Mucosa of gallbladder (tissue), 1 donor: ENCODE data around the gene KLHL33. TPM values are rescaled to one million over a fixed set of nuclear protein-coding genes. Genes with fewer than 3 reads are reported as not detected.
"Not testable (repeated sequence)": the region's sequence is repeated elsewhere in the genome, so short reads cannot be mapped to it uniquely, and the experiment has no call there.

ENCODE experiments used
- DNase-seq: peaks from one replicate; pipeline ENCODE4 v3.0.0-alpha.2; 2020; ENCODE audit warnings: low spot score
- total RNA-seq: library from RNA; stranded (reverse); gene quantifications from one replicate; pipeline ENCODE4 v1.2.1, GENCODE V29; 2021
- donor health status: DM: no; HTN: no; CAD: no.

The KLHL33 gene
- total RNA-seq, 1 donor from 2014 or later: 0.92 TPM

- not testable (repeated sequence) for DNase-seq
Measured at GRCh38 chr14:20452831-20453230, 16.9 kb upstream of the KLHL33 start.

DNA sequence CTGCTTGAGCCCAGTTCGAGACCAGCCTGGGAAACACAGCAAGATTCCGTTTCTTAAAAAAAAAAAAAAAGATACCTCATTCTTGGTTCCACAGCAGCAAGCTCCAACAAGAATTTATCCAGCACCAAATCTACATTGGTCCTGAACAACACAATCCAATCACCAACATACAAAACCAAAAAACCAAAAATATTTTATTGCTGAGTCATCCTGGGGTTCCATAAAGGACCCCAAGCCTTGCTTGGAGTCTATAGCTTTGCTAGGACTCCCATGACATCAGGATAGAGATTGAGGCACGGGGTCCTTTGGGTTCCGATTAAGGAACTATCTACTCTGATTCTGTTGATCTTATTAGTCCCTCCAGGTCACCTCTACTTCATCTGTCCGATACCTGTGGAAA lies 10.9 kb upstream of the KLHL33 start:
- DNase-seq: no peak

DNA sequence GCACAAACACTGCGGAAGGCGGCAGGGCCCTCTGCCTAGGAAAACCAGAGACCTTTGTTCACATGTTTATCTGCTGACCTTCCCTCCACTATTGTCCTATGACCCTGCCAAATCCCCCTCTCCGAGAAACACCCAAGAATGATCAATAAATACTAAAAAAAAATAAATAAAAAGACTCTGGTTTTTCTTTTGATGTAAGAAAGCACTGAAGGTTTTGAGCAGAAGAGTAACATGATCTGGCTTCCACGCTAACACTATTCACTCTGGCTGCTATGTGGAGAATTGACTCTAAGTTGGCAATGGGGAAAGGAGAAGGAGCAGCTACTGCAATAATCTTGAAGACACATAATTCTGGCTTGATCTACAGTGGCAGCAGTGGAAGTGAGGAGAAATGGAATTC lies 7.7 kb upstream of the KLHL33 start:
- not testable (repeated sequence) for DNase-seq

DNA sequence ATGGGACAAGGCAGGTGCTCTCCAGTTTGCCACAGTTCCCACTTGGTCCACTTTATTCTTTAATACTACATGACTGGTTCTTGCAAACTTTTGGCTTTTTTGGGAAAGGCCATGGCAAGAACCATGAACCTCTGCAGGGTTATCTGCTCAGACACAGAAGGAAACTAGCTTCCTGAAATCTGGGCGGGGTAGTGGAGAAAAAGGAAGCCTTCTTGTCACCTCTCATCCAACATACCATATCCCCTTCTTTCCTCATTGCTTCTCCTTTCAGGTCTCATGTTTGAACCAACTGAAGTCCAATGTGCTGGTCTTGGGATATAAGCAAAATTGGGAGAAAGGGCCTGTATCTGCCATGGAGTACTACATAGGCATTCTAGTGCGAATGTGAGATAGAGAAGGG lies 5.5 kb upstream of the KLHL33 start:
- DNase-seq: no peak

- DNase-seq: no peak
Measured at GRCh38 chr14:20440882-20441281, 4.9 kb upstream of the KLHL33 start.

DNA sequence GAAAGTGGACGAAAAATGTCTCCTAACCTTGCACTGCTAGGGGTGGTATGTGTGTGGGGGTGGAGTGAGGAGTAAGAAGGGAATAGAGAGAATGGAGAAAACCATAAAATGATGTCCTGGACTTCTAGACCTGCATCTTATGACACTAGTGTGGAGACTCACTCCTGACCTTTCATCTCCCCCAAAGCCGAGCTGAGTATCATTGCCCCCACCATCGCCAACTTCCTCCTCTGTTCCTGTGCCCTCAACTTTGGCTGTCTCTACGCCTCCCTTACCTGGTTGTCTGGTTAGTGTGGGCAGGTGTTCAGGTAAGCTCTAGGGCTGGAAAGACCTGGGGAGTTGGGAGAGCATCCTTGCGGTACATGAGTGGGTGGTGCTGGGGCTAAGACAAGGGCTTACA lies 4.5 kb upstream of the KLHL33 start:
- no peak for DNase-seq

DNA sequence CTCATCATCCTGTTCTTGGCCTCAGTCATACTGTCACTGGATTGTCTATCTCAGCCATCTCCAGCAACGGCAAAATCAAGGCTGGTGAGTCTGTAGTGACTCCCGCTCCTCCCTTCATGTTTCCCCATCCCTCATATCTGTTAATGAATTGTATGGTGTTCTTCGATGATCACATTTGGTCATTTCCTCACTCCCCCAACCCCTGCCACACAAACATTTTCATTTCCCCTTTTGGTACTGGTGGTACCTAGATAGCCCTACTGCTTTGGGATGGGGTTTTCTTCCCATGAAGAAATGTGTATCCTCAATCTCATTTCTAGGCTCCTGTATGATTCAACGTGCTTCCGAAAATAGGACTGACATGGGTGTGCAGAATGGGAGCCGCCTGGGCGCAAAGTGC lies 2.7 kb upstream of the KLHL33 start:
- no peak for DNase-seq

DNA sequence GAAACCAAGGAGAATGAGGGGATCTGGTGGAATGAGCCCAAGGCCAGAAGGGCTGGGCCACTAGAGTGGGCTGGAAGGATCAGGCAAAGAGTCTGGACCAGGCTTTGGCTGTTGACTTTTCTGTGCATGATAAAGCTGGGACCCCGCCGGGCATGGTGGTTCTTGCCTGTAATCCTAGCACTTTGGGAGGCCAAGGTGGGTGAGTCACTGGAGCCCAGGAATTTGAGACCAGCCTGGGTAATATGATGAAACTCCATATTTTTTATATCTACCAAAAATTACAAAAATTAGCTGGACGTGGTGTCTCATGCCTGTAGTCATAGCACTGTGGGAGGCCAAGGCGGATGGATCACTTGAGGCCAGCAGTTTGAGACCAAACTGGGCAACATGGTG lies 393 bp upstream of the KLHL33 start:
- no peak for DNase-seq

GRCh38 chr14:20434701-20435581 lies 1.0 kb downstream of the KLHL33 start:
- DNase-seq: peak; percentile 43

DNA sequence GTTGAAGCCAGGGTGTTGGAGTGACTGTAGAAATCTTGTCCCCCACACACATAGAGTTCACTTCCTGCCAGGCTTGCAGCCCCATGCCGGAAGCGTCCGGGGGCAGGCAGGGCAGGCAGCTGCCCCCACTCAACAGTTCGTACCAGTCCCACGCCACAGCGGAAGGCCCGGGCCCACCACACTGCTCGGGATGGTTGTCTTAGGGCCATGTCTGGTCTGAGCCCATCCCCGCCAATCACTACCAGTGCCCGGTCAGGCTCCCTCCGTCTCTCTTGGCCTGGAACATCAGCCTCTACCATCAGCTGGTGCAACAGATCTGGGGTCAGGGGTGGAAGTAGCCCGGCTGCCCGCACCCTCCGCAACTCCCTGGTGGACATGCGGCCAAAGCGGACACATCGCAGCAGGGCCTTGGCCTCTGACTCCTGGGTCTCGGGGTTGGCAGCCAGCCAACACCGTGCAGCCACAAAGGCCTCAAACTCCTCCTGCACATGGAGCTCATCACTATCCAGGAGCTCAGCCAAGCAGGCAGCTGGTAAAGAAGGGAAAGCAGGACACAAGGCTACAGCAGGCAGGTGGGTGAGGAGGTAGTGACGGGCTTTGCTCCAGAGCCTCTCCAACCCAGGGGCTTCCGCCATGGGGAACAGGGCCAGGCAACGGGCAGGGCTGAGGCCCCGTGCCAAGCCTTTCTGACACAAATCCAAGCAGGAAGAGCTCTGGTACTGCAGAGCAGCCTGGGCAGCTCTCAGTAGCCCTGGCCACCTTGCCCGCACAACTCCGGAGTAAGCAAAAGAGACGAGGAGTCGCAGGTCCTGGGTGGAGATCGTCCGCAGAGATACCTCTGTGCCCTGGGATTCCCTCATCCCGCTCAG lies 5.9 kb downstream of the KLHL33 start:
- peak; percentile 62 for DNase-seq

- no peak for DNase-seq
Measured at GRCh38 chr14:20428802-20429201, 7.2 kb downstream of the KLHL33 start.

- DNase-seq: no peak
Measured at GRCh38 chr14:20428010-20428365, 8.0 kb downstream of the KLHL33 start.

DNA sequence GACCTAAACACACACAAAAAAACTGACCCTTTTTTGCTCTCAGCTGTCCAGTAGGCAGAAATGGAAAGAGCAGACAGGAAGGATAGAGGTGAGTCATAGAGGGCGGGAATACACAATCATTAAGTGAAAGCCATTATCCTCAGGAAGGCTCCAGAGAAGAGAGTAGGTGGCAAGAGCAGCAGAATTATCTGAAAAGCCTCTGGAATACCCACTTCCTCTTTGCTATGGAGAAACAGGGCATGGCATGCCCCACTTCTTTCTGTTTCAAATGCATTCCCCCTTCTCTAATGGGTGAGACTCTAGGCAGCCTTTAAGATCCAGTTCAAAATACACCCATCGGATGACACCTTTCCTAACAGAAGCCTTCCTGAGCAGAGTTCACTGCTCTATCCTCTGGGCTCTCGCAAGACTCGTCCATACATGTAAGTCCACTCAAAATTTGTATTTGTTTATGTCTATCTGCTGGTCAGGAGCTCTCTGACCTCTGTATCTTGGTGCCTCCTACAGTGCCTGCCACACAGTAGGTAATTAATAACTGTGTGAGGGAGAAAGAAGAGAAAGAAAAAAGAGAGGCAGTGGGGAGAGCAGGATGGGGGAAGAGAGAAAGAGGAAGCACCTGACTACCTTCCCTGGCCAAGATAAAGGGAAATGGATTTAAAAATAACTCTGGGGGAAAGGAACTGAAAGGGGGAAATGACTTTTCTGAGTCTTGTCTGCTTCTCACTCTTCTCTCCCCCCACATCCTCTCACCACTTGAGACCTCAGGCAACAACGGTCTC lies 8.5 kb downstream of the KLHL33 start:
- no peak for DNase-seq

DNA sequence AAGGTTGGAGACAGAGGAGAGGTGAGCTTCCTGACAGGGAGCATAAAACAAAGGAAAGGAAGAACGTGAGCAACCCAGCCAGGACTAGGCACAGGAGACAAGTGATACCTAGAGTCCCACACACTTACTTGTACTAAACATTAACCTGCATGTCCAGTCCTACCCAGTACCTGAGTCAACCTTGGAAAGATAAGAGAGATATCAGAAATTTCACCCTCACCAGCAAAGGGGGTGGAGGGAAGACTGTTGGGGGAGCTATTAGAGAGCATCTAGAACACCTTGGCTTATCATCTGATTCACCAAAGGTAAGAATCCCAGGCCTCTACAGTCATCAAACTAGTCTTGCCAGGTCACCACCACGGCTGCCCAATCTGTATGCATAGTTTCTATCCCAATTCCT lies 11.1 kb downstream of the KLHL33 start:
- no peak for DNase-seq

- no peak for DNase-seq
Measured at GRCh38 chr14:20422886-20423285, 13.1 kb downstream of the KLHL33 start.

- no peak for DNase-seq
Measured at GRCh38 chr14:20421267-20421666, 14.7 kb downstream of the KLHL33 start.

- no peak for DNase-seq
Measured at GRCh38 chr14:20419419-20419818, 16.5 kb downstream of the KLHL33 start.

DNA sequence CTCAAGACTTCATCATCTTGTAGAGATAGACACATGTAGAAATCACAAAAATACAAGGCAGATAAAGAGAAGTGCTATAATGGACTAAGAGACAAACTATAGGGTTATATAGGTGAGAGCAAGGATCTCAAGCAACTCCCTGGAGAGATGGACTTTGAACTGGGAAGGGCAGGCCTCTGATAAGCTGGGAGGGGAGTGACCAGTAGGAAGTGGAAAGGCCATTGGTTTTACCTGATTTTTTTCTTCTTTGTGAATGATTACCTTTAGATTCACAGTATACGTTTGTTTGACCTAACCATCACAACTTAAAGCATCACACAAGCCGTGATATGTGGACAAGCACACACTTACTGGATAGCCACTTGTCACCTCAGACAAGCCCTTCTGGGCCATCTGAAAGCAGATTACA lies 17.5 kb downstream of the KLHL33 start:
- DNase-seq: peak; percentile 74

DNA sequence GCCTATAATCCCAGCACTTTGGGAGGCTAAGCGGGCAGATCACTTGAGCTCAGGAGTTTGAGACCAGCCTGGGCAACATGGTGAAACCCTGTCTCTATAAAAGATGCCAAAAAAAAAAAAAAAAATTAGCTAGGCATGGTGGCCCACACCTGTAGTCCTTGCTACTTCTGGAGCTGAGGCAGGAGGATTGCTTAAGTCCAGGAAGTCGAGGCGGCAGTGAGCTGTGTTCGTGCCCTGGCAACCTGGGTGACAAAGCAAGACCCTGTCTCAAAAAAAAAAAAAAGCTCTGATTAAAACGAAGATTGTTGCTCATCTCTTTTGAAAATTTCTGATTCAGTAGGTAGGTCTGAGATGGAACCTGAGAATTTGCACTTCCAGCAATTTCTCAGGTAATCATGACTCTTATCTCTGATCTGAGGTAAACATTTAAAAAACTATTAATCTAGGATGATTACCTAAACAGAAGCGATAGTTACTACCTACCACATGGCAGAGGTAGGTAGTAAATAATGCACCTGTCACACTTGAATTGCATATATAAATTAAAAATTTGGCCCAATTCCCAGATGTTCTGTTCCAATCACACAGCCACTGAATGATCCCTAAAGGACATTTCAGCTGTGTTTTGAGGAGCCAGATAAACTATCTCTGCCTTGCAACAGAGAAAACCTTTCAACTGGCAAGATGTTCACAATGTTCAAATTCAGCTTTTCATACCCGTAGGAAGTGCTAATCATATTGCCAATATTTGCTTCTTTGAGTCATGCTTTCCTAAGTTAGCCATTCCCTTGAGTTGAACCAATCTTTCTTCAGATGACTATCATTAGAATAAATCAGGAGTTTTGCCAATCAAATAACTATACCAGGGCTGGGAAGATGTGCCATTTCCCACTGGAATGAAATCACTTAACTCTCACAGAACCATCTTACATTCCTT lies 18.4 kb downstream of the KLHL33 start:
- no peak for DNase-seq

GRCh38 chr14:20416223-20416622 lies 19.7 kb downstream of the KLHL33 start:
- no peak for DNase-seq

DNA sequence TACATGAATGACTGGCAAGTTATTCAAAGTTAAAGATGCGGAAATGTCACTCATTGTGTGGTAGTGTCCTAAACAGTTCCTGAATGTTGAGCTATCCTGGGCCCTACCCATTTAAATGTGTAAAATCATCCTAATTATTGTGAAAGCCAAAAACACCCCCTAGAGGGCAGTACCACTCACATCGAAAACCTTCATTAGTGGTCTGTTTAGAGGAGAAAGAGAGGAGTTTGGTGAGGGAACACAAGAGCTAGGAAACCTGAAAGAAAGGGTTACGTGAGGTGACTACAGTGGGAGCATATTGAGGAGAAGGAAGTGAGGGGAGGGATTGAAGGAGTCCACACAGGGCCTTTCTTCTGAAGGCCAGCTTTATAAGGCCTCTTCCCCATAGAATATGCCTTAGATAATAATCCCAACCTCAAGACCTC lies 20.2 kb downstream of the KLHL33 start:
- DNase-seq: peak; percentile 37
